PC-3 (cell line): Measurements from ENCODE around the gene ETV7. TPM values are rescaled to one million over a fixed set of nuclear protein-coding genes. Genes with fewer than 3 reads are reported as not detected.

Experiments
- ATAC-seq: fragments of 200-7000 bp; cut with Tn5 transposase; 2 replicates; pipeline ENCODE4 v1.9.1; 2020; ENCODE audit warnings: mild to moderate bottlenecking, moderate library complexity
- BruUV-seq: library from RNA; stranded (reverse); fragments of 400-500 nt; replicated peaks from 2 replicates; lab custom pipeline; 2021; lab: Mats Ljungman, UMichigan
- CTCF ChIA-PET: fragments of 300-600 bp; sonication (Branson Sonifier 250); formaldehyde crosslinking; loops from one replicate; lab custom pipeline; 2022; ENCODE audit warnings: antibody characterized with exemption; lab: Charles Lee
- POLR2A ChIA-PET: fragments of 300-600 bp; sonication (Branson Sonifier 250); formaldehyde crosslinking; loops from one replicate; lab custom pipeline; 2022; ENCODE audit warnings: antibody characterized with exemption; ENCODE audit not compliant: unreplicated experiment; lab: Charles Lee
- DNase-seq: peaks from one replicate; pipeline ENCODE4 v3.0.0-alpha.2; 2015
- H2AFZ ChIP-seq: fragments of 300-600 bp; sonication (generic); 2 replicates; pipeline ENCODE4 v1.6.0; 2016; ENCODE audit warnings: antibody characterized with exemption, low read length
- H3F3A ChIP-seq: fragments of 300-600 bp; sonication (generic); one replicate; pipeline ENCODE4 v1.6.0; 2017; ENCODE audit warnings: antibody characterized with exemption, low read length, control low read depth, mild to moderate bottlenecking; ENCODE audit not compliant: unreplicated experiment
- H3K27ac ChIP-seq: fragments of 300-600 bp; sonication (generic); 2 replicates; pipeline ENCODE4 v1.5.1; 2016; ENCODE audit warnings: mild to moderate bottlenecking, low read length
- H3K27me3 ChIP-seq: fragments of 300-600 bp; sonication (generic); 2 replicates; pipeline ENCODE4 v1.6.1; 2016; ENCODE audit warnings: low read length, mixed read lengths
- H3K36me3 ChIP-seq: fragments of 300-600 bp; sonication (generic); 2 replicates; pipeline ENCODE4 v1.6.1; 2016; ENCODE audit warnings: low read depth, mixed run types, low read length, mixed read lengths
- H3K4me1 ChIP-seq: fragments of 300-600 bp; sonication (generic); 2 replicates; pipeline ENCODE4 v1.5.1; 2016; ENCODE audit warnings: low read length; ENCODE audit not compliant: insufficient read depth
- H3K4me2 ChIP-seq: fragments of 300-600 bp; sonication (generic); 2 replicates; pipeline ENCODE4 v1.6.0; 2016; ENCODE audit warnings: low read length
- H3K4me3 ChIP-seq: fragments of 300-600 bp; sonication (generic); 2 replicates; pipeline ENCODE4 v1.5.1; 2016; ENCODE audit warnings: mild to moderate bottlenecking, low read length, mixed read lengths
- H3K79me2 ChIP-seq: fragments of 300-600 bp; sonication (generic); 2 replicates; pipeline ENCODE4 v1.6.1; 2017; ENCODE audit warnings: low read length, mixed read lengths
- H3K9ac ChIP-seq: fragments of 300-600 bp; sonication (generic); 2 replicates; pipeline ENCODE4 v1.6.0; 2016; ENCODE audit warnings: mild to moderate bottlenecking, low read length
- H3K9me2 ChIP-seq: fragments of 300-600 bp; sonication (generic); replicated peaks from 2 replicates; pipeline ENCODE4 v1.6.1; 2016; ENCODE audit warnings: mixed run types, low read length, mixed read lengths
- H3K9me3 ChIP-seq: fragments of 300-600 bp; sonication (generic); 2 replicates; pipeline ENCODE4 v1.6.1; 2016; ENCODE audit warnings: low read length, mixed read lengths
- H4K20me1 ChIP-seq: fragments of 300-600 bp; sonication (generic); 2 replicates; pipeline ENCODE4 v1.6.1; 2016; ENCODE audit warnings: low read length, mixed read lengths
- EZH2 ChIP-seq: fragments of 300-600 bp; sonication (generic); IDR thresholded peaks from one replicate; pipeline ENCODE4 v1.6.1; 2017; ENCODE audit warnings: antibody characterized with exemption, mild to moderate bottlenecking, low read length; ENCODE audit not compliant: unreplicated experiment
- EZH2phosphoT487 ChIP-seq: fragments of 300-600 bp; sonication (generic); IDR thresholded peaks from 2 replicates; pipeline ENCODE4 v1.6.1; 2018; ENCODE audit warnings: mild to moderate bottlenecking, antibody characterized with exemption, low read length, borderline replicate concordance
- intact Hi-C: fragments of 100-400 bp; cut with micrococcal nuclease; formaldehyde crosslinking; loops from 2 replicates; pipeline ENCODE4 v1.9.0; 2023
- total RNA-seq: library from RNA; depleted of rRNA; stranded (reverse); fragments of >200 nt; gene quantifications from 2 replicates; pipeline ENCODE4 v1.2.3, GENCODE V29; 2014
- TF ChIP-seq, protein P1 (sequence below): fragments of 300-600 bp; sonication (generic); conservative IDR thresholded peaks from 2 replicates; pipeline ENCODE4 v1.5.1; 2017; ENCODE audit warnings: antibody characterized with exemption, low read depth, mild to moderate bottlenecking, low read length

ETV7 gene
- total RNA-seq, 1 experiment from 2014 or later = not detected

DNA sequence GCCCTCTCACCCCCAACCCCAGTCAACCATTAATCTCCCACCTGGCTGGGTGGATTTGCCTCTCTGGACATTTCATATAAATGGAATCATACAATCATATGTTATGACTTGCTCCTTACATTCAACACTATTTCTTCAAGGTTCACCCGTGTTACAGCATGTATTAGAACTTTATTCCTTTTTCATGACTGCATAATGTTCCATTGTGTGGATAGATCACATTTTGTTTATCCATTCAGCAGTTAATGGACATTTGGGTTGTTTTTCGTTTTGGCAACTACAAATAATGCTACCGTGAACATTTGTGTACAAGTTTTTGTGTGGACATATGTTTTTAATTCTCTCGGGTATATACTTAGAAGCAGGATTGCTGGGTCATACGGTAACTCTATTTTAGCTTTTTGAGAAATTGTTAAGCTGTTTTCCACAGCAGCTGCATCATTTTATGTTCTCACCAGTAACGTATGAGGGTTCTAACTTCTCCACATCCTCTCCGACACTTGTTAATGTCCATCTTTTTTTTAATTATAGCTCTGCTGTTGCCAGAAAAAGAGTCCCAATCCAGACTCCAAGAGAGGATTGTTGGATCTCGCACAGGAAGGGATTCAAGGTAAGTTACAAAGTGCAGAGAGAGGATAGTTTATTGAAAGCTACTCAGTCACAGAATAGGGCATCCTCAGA, 34.9 kb downstream of the ETV7 start:
- no peak for ATAC-seq
- intact Hi-C loops = no loop called here
- H3K9ac ChIP-seq = no peak overlapping the region
- POLR2A ChIA-PET = no interaction called here
- no peaks in the 10 kb centered on the region for H3K9me3 ChIP-seq
- H3K4me1 ChIP-seq = no peaks in the 10 kb centered on the region
- H3K27me3 ChIP-seq = no peaks in the 10 kb centered on the region
- H3K4me2 ChIP-seq = no peak overlapping the region
- BruUV-seq = no TSS peak
- no peaks in the 10 kb centered on the region for H3K79me2 ChIP-seq
- no peaks in the 10 kb centered on the region for H3F3A ChIP-seq
- H2AFZ ChIP-seq = no peak overlapping the region
- CTCF ChIA-PET = no interaction called here
- H3K36me3 ChIP-seq = no peaks in the 10 kb centered on the region
- DNase-seq = no peak
- H3K27ac ChIP-seq = no peak overlapping the region
- no peaks in the 10 kb centered on the region for H4K20me1 ChIP-seq
- H3K9me2 ChIP-seq = no peaks in the 10 kb centered on the region
- no peak overlapping the region for H3K4me3 ChIP-seq
- TF ChIP-seq, protein P1, sequence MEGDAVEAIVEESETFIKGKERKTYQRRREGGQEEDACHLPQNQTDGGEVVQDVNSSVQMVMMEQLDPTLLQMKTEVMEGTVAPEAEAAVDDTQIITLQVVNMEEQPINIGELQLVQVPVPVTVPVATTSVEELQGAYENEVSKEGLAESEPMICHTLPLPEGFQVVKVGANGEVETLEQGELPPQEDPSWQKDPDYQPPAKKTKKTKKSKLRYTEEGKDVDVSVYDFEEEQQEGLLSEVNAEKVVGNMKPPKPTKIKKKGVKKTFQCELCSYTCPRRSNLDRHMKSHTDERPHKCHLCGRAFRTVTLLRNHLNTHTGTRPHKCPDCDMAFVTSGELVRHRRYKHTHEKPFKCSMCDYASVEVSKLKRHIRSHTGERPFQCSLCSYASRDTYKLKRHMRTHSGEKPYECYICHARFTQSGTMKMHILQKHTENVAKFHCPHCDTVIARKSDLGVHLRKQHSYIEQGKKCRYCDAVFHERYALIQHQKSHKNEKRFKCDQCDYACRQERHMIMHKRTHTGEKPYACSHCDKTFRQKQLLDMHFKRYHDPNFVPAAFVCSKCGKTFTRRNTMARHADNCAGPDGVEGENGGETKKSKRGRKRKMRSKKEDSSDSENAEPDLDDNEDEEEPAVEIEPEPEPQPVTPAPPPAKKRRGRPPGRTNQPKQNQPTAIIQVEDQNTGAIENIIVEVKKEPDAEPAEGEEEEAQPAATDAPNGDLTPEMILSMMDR = no peak
- TF ChIP-seq EZH2phosphoT487 = no peak
- no peak for TF ChIP-seq EZH2

DNA sequence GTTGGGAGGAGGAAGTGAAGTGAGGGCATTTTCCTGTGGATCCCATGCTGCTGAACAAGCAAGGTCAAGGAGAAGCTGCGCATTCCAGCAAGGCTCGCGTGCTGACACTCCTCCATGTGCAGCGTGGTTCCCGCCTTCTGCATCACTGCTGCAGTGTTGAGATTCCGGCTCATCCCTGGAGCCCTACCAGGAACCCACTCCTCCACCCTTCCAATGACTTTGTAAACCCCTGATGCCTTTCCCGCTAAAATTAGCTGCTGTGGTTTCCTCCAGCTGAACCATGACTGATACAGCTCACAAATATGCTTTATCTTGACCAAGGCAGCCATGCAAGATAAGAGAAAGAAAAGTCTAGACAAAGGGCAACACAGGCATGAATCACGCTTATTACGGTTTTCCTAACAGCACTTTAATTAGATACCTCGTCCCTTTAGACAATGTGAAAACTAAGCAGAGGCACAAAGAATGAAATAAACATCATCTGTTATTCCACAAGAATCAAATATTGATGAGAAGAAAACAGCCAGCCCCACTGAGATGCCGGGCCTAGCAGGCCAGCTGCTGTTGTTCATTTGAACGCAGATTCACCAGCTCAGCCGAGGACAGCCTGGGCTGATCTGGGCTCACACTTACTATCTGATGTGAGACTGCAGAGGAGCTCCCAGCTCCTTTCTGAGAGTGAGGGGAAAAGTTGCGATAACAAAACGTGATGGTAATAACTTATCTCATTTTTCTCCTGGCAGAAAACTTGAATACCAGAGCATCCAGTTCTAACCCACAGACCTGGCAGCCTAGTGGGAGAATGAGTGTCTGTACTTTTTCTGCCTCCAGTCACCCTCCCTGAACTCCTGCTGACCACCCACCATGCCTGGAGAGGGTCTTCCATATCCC, 36.5 kb downstream of the ETV7 start:
- H3K4me3 ChIP-seq = no peak overlapping the region
- ATAC-seq (no peak), DNase-seq (no peak)
- TF ChIP-seq EZH2phosphoT487 (no peak), EZH2 (no peak)
- TF ChIP-seq, protein P1 = no peak
- no peak overlapping the region for H3K4me2 ChIP-seq
- POLR2A ChIA-PET = no interaction called here
- no peaks in the 10 kb centered on the region for H3K36me3 ChIP-seq
- no TSS peak for BruUV-seq
- H4K20me1 ChIP-seq = no peaks in the 10 kb centered on the region
- H3K9me3 ChIP-seq = no peaks in the 10 kb centered on the region
- H3K79me2 ChIP-seq = no peaks in the 10 kb centered on the region
- no peak overlapping the region for H2AFZ ChIP-seq
- H3K9ac ChIP-seq = no peak overlapping the region
- H3K27ac ChIP-seq = no peak overlapping the region
- H3K9me2 ChIP-seq = no peaks in the 10 kb centered on the region
- CTCF ChIA-PET = interaction anchor here (0.6 kb wide), 1 partner anchor 58 kb away, joined by 3 read pairs; no protein-coding TSS in a partner anchor
- H3F3A ChIP-seq = no peaks in the 10 kb centered on the region
- intact Hi-C loops = no loop called here
- no peaks in the 10 kb centered on the region for H3K27me3 ChIP-seq
- H3K4me1 ChIP-seq = no peaks in the 10 kb centered on the region

DNA sequence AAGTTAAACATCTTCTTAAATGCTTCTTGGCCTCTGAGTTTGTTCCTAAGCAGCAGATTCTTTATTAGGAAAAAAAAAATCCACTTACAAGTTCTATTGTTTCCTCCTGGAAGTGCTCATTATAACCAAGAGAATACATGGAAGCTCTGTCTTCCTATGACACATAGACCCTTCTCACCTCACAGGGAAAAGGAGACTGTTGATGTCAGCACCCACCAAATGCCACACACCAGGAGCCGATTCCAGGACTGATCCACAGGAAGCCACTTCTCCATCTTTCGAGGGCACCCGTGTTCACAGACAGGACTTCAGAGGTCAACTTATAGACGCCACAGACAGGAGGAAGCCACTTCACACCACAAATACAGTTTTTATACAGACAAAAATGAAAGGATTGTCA, 37.4 kb downstream of the ETV7 start:
- Histone ChIP-seq H3K9me2 (no peaks in the 10 kb centered on the region), H4K20me1 (no peaks in the 10 kb centered on the region), H3K4me1 (no peaks in the 10 kb centered on the region), H3K9me3 (no peaks in the 10 kb centered on the region), H3K9ac (no peak overlapping the region), H3F3A (no peaks in the 10 kb centered on the region), H3K4me3 (no peak overlapping the region), H2AFZ (no peak overlapping the region), H3K27me3 (no peaks in the 10 kb centered on the region), H3K36me3 (no peaks in the 10 kb centered on the region), H3K79me2 (no peaks in the 10 kb centered on the region), H3K27ac (no peak overlapping the region), H3K4me2 (no peak overlapping the region)
- ATAC-seq (no peak), DNase-seq (no peak)
- TF ChIP-seq, protein P1 = no peak
- no peak for TF ChIP-seq EZH2phosphoT487
- TF ChIP-seq EZH2 = no peak
- intact Hi-C loops = no loop called here
- ChIA-PET POLR2A (no interaction called here), CTCF (no interaction called here)
- BruUV-seq = no TSS peak
